ENCODE results near the gene TRAPPC2L.

TRAPPC2L gene

GRCh38 chr16:88868974-88869672 lies 12.2 kb downstream of the TRAPPC2L start:
- no peak overlapping the region for H3K4me3 ChIP-seq (ENCODE audit: low read length)
- H3K36me3 ChIP-seq (replicated peaks; ENCODE audit: insufficient read depth, low read length): no peaks in the 10 kb centered on the region
- DNase-seq: no peak
- no peak overlapping the region for H2AFZ ChIP-seq (ENCODE audit: low read length)
- H3K79me2 ChIP-seq (ENCODE audit: low read length): no peaks in the 10 kb centered on the region
- no peaks in the 10 kb centered on the region for H3K9me3 ChIP-seq (replicated peaks; ENCODE audit: insufficient read depth, low read length)
- no peak overlapping the region for H3K4me2 ChIP-seq (ENCODE audit: low read depth, low read length)
- no peaks in the 10 kb centered on the region for H3K9me2 ChIP-seq (replicated peaks; ENCODE audit: insufficient read depth, low read length)
- no peaks in the 10 kb centered on the region for H3K4me1 ChIP-seq (ENCODE audit: low read length)
- TF ChIP-seq EZH2 (optimal IDR thresholded peaks at IDR 0.05; ENCODE audit: low read depth, low read length) (no peak), EZH2phosphoT487 (IDR thresholded peaks at IDR 0.05; ENCODE audit: low read length) (no peak), CTCF (IDR thresholded peaks at IDR 0.05; ENCODE audit: low read length) (no peak)
- H3K9ac ChIP-seq (ENCODE audit: low read length): no peak overlapping the region
- H3K27ac ChIP-seq (ENCODE audit: low read length): no peak overlapping the region
- H3K27me3 ChIP-seq (replicated peaks; ENCODE audit: insufficient read depth, low read length): no peaks in the 10 kb centered on the region; the same call in none of the 2 replicates
- H4K20me1 ChIP-seq (ENCODE audit: insufficient read depth, low read length): no peaks in the 10 kb centered on the region
- no peaks in the 10 kb centered on the region for H3F3A ChIP-seq (ENCODE audit: insufficient read depth, low read length)

GRCh38 chr16:88869673-88869980 lies 12.7 kb downstream of the TRAPPC2L start:
- H3K27ac ChIP-seq (ENCODE audit: low read length): no peak overlapping the region
- no peaks in the 10 kb centered on the region for H4K20me1 ChIP-seq (ENCODE audit: insufficient read depth, low read length)
- H3K4me1 ChIP-seq (ENCODE audit: low read length): no peaks in the 10 kb centered on the region
- no peak overlapping the region for H3K9ac ChIP-seq (ENCODE audit: low read length)
- TF ChIP-seq EZH2 (optimal IDR thresholded peaks at IDR 0.05; ENCODE audit: low read depth, low read length) (no peak), CTCF (IDR thresholded peaks at IDR 0.05; ENCODE audit: low read length) (no peak), EZH2phosphoT487 (IDR thresholded peaks at IDR 0.05; ENCODE audit: low read length) (no peak)
- H2AFZ ChIP-seq (ENCODE audit: low read length): no peak overlapping the region
- no peak overlapping the region for H3K4me3 ChIP-seq (ENCODE audit: low read length)
- no peaks in the 10 kb centered on the region for H3K79me2 ChIP-seq (ENCODE audit: low read length)
- no peak for DNase-seq
- no peaks in the 10 kb centered on the region for H3K36me3 ChIP-seq (replicated peaks; ENCODE audit: insufficient read depth, low read length)
- H3K9me3 ChIP-seq (replicated peaks; ENCODE audit: insufficient read depth, low read length): no peaks in the 10 kb centered on the region
- no peaks in the 10 kb centered on the region; the same call in none of the 2 replicates for H3K27me3 ChIP-seq (replicated peaks; ENCODE audit: insufficient read depth, low read length)
- no peaks in the 10 kb centered on the region for H3F3A ChIP-seq (ENCODE audit: insufficient read depth, low read length)
- no peak overlapping the region for H3K4me2 ChIP-seq (ENCODE audit: low read depth, low read length)
- no peaks in the 10 kb centered on the region for H3K9me2 ChIP-seq (replicated peaks; ENCODE audit: insufficient read depth, low read length)

- Histone ChIP-seq H3K27ac (ENCODE audit: low read length) (no peak overlapping the region), H3K4me2 (ENCODE audit: low read depth, low read length) (no peak overlapping the region), H3K79me2 (ENCODE audit: low read length) (no peaks in the 10 kb centered on the region), H3K27me3 (replicated peaks; ENCODE audit: insufficient read depth, low read length) (no peaks in the 10 kb centered on the region; the same call in none of the 2 replicates), H3K9ac (ENCODE audit: low read length) (no peak overlapping the region), H2AFZ (ENCODE audit: low read length) (no peak overlapping the region), H3K9me2 (replicated peaks; ENCODE audit: insufficient read depth, low read length) (no peaks in the 10 kb centered on the region), H4K20me1 (ENCODE audit: insufficient read depth, low read length) (no peaks in the 10 kb centered on the region), H3K36me3 (replicated peaks; ENCODE audit: insufficient read depth, low read length) (no peaks in the 10 kb centered on the region), H3K9me3 (replicated peaks; ENCODE audit: insufficient read depth, low read length) (no peaks in the 10 kb centered on the region), H3K4me3 (ENCODE audit: low read length) (no peak overlapping the region), H3K4me1 (ENCODE audit: low read length) (no peaks in the 10 kb centered on the region), H3F3A (ENCODE audit: insufficient read depth, low read length) (no peaks in the 10 kb centered on the region)
- DNase-seq: no peak
- TF ChIP-seq EZH2phosphoT487 (IDR thresholded peaks at IDR 0.05; ENCODE audit: low read length) (no peak), CTCF (IDR thresholded peaks at IDR 0.05; ENCODE audit: low read length) (no peak), EZH2 (optimal IDR thresholded peaks at IDR 0.05; ENCODE audit: low read depth, low read length) (no peak)
Observed at GRCh38 chr16:88870608-88871348, 13.9 kb downstream of the TRAPPC2L start.
